ENCODE data around the gene CNTNAP2. TPM values are rescaled to one million over a fixed set of nuclear protein-coding genes. Genes with fewer than 3 reads are reported as not detected.

Gene CNTNAP2
- total RNA-seq, 1 experiment from 2014 or later: 42.5 TPM

- CTCF ChIA-PET: no interaction called here
- H3K4me3 Mint-ChIP-seq (ENCODE audit: unreplicated experiment): no peak overlapping the region
- no peak for DNase-seq
- intact Hi-C loops (cut with micrococcal nuclease; ENCODE audit: unreplicated experiment): no loop called here
- POLR2A ChIA-PET: no interaction called here
- H3K27ac Mint-ChIP-seq (ENCODE audit: unreplicated experiment): no peak overlapping the region
- H3K4me1 ChIP-seq: no peaks in the 10 kb centered on the region
- no peaks in the 10 kb centered on the region for H3K9me3 Mint-ChIP-seq (ENCODE audit: unreplicated experiment)
- H3K27me3 ChIP-seq (replicated peaks; ENCODE audit: control insufficient read depth, insufficient read depth, low read length): no peaks in the 10 kb centered on the region
- H3K9me3 ChIP-seq: no peaks in the 10 kb centered on the region
- H3K36me3 Mint-ChIP-seq (ENCODE audit: insufficient read depth, unreplicated experiment): no peaks in the 10 kb centered on the region
- H3K36me3 ChIP-seq (ENCODE audit: control insufficient read depth, insufficient read depth, low read length): no peaks in the 10 kb centered on the region
- peaks cover 6% of the 10 kb centered on the region for H3K4me1 Mint-ChIP-seq (ENCODE audit: low read depth, unreplicated experiment)
- TF ChIP-seq, protein P1, sequence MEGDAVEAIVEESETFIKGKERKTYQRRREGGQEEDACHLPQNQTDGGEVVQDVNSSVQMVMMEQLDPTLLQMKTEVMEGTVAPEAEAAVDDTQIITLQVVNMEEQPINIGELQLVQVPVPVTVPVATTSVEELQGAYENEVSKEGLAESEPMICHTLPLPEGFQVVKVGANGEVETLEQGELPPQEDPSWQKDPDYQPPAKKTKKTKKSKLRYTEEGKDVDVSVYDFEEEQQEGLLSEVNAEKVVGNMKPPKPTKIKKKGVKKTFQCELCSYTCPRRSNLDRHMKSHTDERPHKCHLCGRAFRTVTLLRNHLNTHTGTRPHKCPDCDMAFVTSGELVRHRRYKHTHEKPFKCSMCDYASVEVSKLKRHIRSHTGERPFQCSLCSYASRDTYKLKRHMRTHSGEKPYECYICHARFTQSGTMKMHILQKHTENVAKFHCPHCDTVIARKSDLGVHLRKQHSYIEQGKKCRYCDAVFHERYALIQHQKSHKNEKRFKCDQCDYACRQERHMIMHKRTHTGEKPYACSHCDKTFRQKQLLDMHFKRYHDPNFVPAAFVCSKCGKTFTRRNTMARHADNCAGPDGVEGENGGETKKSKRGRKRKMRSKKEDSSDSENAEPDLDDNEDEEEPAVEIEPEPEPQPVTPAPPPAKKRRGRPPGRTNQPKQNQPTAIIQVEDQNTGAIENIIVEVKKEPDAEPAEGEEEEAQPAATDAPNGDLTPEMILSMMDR (IDR thresholded peaks at IDR 0.05; ENCODE audit: insufficient read depth in 1 of 2, low read depth in 1 of 2, low read length in 1 of 2, severe bottlenecking in 1 of 2, unreplicated experiment in 1 of 2): no peak
- H3K27me3 Mint-ChIP-seq (ENCODE audit: insufficient read depth, unreplicated experiment): no peaks in the 10 kb centered on the region
- H3K4me3 ChIP-seq (ENCODE audit: low read depth, low read length): no peak overlapping the region
- BruUV-seq (replicated peaks): no TSS peak
Observed at GRCh38 chr7:148437043-148437442, 2320.4 kb downstream of the CNTNAP2 start.

- no peaks in the 10 kb centered on the region for H3K4me1 Mint-ChIP-seq (ENCODE audit: low read depth, unreplicated experiment)
- TF ChIP-seq, protein P1 (IDR thresholded peaks at IDR 0.05; ENCODE audit: insufficient read depth in 1 of 2, low read depth in 1 of 2, low read length in 1 of 2, severe bottlenecking in 1 of 2, unreplicated experiment in 1 of 2): no peak
- H3K9me3 Mint-ChIP-seq (ENCODE audit: unreplicated experiment): peaks cover 21% of the 10 kb centered on the region
- BruUV-seq (replicated peaks): no TSS peak
- H3K27me3 Mint-ChIP-seq (ENCODE audit: insufficient read depth, unreplicated experiment): no peaks in the 10 kb centered on the region
- Histone ChIP-seq H3K4me3 (ENCODE audit: low read depth, low read length) (no peak overlapping the region), H3K27me3 (replicated peaks; ENCODE audit: control insufficient read depth, insufficient read depth, low read length) (no peaks in the 10 kb centered on the region), H3K9me3 (peaks cover 12% of the 10 kb centered on the region), H3K36me3 (ENCODE audit: control insufficient read depth, insufficient read depth, low read length) (no peaks in the 10 kb centered on the region), H3K4me1 (peaks cover 2% of the 10 kb centered on the region)
- peaks cover 4% of the 10 kb centered on the region for H3K36me3 Mint-ChIP-seq (ENCODE audit: insufficient read depth, unreplicated experiment)
- no peak for DNase-seq
- no peak overlapping the region for H3K27ac Mint-ChIP-seq (ENCODE audit: unreplicated experiment)
- ChIA-PET CTCF (no interaction called here), POLR2A (no interaction called here)
- intact Hi-C loops (cut with micrococcal nuclease; ENCODE audit: unreplicated experiment): no loop called here
- no peak overlapping the region for H3K4me3 Mint-ChIP-seq (ENCODE audit: unreplicated experiment)
Observed at GRCh38 chr7:148442141-148442655, 2325.6 kb downstream of the CNTNAP2 start.

DNA sequence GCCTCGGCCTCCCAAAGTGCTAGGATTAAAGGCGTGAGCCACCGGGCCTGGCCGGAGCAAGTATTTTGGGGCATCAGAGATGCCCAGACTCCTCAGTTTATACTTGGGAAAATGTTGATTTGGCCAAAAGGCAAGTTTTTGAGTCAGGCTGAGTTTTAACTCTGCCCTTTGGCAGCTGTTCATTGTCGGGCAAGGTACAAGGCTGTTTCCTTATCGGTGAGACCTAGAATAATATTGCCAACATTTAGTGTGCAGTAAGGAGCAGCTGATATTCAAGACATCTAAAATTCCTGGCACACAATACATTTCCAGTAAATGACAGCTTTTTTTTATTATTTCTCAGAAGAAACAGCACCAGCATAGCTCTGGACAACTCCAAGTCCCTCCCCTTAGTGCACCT lies 2326.3 kb downstream of the CNTNAP2 start:
- Mint-ChIP-seq H3K27me3 (ENCODE audit: insufficient read depth, unreplicated experiment) (no peaks in the 10 kb centered on the region), H3K4me3 (ENCODE audit: unreplicated experiment) (no peak overlapping the region), H3K27ac (ENCODE audit: unreplicated experiment) (no peak overlapping the region), H3K4me1 (ENCODE audit: low read depth, unreplicated experiment) (no peaks in the 10 kb centered on the region), H3K9me3 (ENCODE audit: unreplicated experiment) (peaks cover 21% of the 10 kb centered on the region), H3K36me3 (ENCODE audit: insufficient read depth, unreplicated experiment) (peaks cover 4% of the 10 kb centered on the region)
- Histone ChIP-seq H3K4me1 (peaks cover 9% of the 10 kb centered on the region), H3K4me3 (ENCODE audit: low read depth, low read length) (no peak overlapping the region), H3K9me3 (peaks cover 12% of the 10 kb centered on the region), H3K36me3 (ENCODE audit: control insufficient read depth, insufficient read depth, low read length) (no peaks in the 10 kb centered on the region), H3K27me3 (replicated peaks; ENCODE audit: control insufficient read depth, insufficient read depth, low read length) (no peaks in the 10 kb centered on the region)
- ChIA-PET CTCF (no interaction called here), POLR2A (no interaction called here)
- BruUV-seq (replicated peaks): no TSS peak
- TF ChIP-seq, protein P1 (IDR thresholded peaks at IDR 0.05; ENCODE audit: insufficient read depth in 1 of 2, low read depth in 1 of 2, low read length in 1 of 2, severe bottlenecking in 1 of 2, unreplicated experiment in 1 of 2): no peak
- DNase-seq: no peak
- intact Hi-C loops (cut with micrococcal nuclease; ENCODE audit: unreplicated experiment): no loop called here

Data from Caco-2 (cell line).